H7 (cell line): ENCODE measurements around the gene EFCAB6. TPM values are rescaled to one million over a fixed set of nuclear protein-coding genes. Genes with fewer than 3 reads are reported as not detected.
A peak's percentile ranks its signal among the peaks of the same experiment; 100 is the strongest.

Experiments
- DNase-seq: peaks from one replicate; pipeline ENCODE4 v3.0.0; 2012
- H3K27me3 ChIP-seq: 2 replicates; pipeline ENCODE4 v1.6.0; 2011; ENCODE audit warnings: mild to moderate bottlenecking, low read length; ENCODE audit not compliant: control insufficient read depth, insufficient read depth
- H3K36me3 ChIP-seq: replicated peaks from 2 replicates; pipeline ENCODE4 v1.5.1; 2011; ENCODE audit warnings: low read length; ENCODE audit not compliant: control insufficient read depth, insufficient read depth
- H3K4me3 ChIP-seq: 2 replicates; pipeline ENCODE4 v1.5.1; 2011; ENCODE audit warnings: low read depth, mild to moderate bottlenecking, control low read depth, low read length, moderate library complexity; ENCODE audit not compliant: insufficient read depth
- total RNA-seq: library from RNA; depleted of rRNA; stranded (reverse); fragments of >200 nt; shearing (Covaris generic); gene quantifications from 2 replicates; pipeline ENCODE4 v1.2.3, GENCODE V29; 2014

Gene EFCAB6
- total RNA-seq, 1 experiment from 2014 or later = 0.31 TPM

DNA sequence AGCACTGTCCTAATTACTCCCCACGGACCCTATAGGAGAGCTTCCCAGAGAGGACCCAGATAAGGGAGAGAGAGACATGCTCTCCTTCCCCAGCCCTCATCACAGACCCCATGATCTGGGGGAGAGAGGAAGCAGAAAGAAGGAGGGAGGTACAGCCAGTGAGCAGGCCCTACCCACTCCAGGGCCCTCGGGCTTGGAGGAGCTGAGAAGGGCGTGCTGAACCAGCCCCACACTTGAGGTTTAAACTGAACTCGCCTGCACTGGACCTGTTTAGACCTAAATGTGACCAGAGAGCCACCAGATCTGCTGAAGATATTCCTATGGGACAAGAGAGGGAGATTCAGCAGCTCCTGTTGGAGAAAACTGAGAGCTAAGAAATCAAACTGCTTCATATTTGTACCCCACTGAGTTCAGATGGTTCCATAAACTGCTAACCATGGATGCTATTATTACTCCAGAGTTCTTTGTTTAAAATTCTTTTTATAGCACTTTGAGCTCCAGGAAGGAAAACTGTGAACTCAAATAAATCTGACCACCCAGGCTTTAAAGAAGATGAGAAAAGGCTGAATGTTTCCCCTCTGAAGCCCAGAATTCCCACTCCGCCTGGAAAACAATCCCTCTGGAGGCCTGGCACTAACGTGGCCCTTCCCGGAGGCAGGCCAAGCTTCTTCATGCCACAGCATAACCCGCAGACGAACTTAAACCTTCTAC lies 67.2 kb downstream of the EFCAB6 start:
- Histone ChIP-seq H3K27me3 (no peaks in the 10 kb centered on the region), H3K36me3 (no peaks in the 10 kb centered on the region), H3K4me3 (no peak overlapping the region)
- no peak for DNase-seq

DNA sequence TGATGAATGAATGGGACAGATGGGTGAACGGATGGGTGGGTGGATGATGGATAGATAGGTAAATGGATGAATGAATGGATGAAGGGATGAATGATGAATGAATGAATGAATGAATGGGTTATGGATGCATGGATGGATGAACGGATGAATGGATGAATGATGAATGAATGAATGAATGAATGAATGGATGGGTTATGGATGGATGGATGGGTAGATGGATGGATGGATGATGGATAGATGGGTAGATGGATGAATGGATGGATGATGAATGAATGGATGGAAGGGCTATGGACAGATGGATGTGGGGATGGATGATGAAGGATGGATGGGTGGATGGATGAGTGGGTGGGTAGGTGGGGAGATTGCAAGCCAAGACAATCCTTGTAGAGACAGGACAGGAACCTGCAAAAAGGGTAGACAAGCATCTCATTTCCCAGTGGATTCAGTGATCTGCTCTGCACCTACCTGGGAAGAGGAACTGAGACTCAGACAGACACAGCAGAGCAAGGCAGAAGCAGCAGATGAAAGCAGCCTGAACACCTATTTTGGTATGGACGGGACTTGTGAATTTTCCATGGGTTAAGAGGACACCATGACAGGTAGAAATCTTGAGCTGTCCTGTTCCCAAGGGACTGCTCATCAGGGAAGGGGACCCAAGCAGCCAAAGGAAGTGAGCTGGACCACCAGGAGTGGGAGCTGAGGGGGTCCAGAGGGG lies 68.0 kb downstream of the EFCAB6 start:
- Histone ChIP-seq H3K36me3 (no peaks in the 10 kb centered on the region), H3K27me3 (no peaks in the 10 kb centered on the region), H3K4me3 (no peak overlapping the region)
- DNase-seq = no peak

DNA sequence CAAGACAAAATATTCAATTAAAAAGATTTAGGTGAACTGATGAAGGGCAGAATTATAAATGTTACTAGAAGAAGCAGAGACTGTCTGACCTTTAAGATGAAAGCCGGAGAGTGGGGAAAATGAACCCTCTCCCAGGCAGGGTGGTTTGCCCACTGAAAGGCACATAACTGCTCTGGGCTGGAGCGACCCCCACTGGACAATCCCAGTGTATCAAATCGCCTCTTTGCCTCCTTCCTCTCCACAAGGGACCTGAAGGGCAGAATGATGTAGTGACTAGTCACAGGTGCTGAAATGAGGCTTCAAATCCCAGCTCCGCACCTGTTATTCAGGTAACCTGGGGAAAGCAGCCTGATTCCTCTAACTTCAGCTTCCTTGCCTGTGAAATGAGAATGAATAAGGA lies 69.0 kb downstream of the EFCAB6 start:
- Histone ChIP-seq H3K36me3 (no peaks in the 10 kb centered on the region), H3K27me3 (no peaks in the 10 kb centered on the region), H3K4me3 (no peak overlapping the region)
- peak; percentile 85 for DNase-seq

DNA sequence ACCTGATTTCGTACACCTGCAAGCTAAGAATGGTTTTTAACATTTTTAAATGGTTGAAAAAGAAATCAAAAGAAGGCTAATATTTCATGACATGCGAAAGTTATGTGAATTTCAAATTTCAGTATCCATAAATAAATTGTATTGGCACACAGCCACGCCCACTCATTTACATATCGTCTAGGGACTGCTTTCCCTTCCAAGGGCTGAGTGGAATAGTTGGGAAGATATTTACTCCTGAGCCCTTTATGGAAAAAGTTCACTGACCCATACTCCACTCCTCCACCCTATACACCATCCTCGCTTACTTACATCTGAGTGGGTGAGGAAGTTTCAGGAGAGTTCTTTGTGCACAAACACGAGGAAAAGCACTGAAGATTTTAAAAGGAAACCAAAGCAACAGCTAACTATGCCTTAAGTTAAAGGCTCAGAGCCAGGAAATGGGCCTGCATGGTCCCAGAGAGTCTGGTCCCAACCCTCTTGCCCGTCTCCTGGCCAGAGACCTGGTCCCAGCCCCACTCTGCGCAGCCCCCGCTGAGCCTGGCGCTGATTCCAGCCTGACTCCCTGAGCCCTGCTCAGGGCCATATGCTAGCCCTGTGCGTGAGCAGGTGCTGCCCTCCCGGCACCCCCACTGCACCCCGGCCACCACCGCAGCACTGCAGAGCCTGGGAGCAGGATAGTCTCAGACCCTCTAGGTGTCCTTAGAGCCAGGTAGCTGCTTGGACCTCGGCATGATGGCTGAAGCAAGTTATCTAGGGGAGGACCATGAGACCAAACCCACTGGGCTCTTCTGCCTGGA lies 69.8 kb downstream of the EFCAB6 start:
- Histone ChIP-seq H3K36me3 (no peaks in the 10 kb centered on the region), H3K27me3 (no peaks in the 10 kb centered on the region), H3K4me3 (no peak overlapping the region)
- DNase-seq = no peak

DNA sequence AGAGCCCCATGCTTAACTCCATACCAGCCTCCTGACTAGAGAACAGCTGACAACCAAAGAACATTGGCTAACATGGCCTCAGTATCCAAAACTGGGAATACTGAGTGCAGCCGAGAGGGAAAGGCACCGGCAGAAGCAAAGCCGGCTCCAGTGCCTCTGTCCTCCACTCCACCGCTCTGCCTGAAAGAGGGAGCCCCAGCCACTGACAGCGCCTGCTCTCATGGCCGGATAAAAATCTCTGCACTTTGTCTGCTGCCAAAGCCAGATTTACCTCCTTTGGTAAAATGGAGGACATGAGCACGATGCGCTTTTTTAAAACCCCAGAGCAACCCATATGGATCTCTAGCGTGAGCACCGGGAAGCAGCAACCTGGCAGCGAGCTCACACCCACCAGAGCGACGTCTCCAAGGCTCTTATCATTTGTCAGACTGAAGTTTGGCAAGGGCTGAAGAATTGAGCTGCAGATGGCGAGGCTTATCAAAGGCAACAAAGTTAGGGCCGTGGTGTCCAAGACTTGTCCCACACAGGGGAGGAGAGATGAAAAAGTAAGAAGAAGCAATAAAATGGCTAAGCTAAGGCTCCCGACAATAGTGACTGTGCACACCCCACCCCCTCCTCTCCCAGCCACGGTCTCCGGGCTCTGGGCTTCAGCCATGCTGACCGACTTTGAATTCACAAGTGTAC lies 71.4 kb downstream of the EFCAB6 start:
- DNase-seq = no peak
- Histone ChIP-seq H3K4me3 (no peak overlapping the region), H3K27me3 (no peaks in the 10 kb centered on the region)

DNA sequence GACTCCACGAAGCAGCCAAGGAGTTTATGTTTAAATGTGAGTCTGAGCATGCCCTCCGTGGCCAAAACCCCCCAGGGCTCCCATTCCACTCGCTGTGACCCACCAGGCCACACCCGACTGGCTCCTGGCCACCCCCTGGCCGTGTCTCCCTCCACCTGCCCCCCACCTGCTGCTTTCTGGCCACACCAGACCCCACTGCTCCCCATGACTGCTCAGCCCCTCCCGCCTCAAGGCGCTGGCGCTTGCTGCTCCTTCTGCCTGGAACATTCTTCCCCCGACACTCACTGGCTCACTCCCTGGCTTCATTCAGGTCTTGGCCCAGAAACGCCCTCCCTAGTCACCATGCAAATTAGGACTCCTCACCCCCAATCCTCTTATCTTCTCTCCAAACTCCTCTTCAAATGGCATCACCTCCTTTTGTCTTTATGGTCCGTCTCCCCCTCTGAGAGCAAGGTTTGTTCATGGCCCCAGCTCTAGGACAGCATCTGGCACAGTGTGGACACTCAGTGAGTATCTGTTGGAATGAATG lies 72.2 kb downstream of the EFCAB6 start:
- H3K36me3 ChIP-seq = no peaks in the 10 kb centered on the region
- H3K4me3 ChIP-seq = no peak overlapping the region
- DNase-seq = no peak
- no peaks in the 10 kb centered on the region for H3K27me3 ChIP-seq

More for the DNA sequence above, 71.4 kb downstream of the EFCAB6 start:
- H3K36me3 ChIP-seq = no peaks in the 10 kb centered on the region

DNA sequence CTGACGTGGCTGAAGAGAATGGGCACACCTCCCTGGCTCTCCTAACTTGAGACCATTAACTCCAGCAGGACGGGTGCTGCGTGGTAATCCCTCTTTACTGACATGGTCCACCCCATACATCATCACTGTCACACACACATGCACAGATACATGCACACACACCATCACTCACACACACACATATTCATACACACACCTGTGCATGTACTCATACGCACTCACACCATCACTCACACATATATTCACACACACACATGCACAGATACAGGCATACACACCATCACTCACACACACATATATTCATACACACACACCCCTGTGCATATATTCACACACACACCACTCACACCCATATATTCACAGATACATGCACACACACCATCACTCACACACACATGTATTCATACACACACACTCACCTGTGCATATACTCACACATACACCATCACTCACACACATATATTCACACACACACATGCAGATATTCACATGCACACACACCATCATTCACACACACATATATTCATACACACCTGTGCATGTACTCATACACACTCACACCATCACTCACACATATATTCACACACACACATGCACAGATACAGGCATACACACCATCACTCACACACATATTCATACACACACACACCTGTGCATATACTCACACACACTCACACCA lies 74.8 kb downstream of the EFCAB6 start:
- DNase-seq = no peak
- no peak overlapping the region for H3K4me3 ChIP-seq
- no peaks in the 10 kb centered on the region for H3K36me3 ChIP-seq
- H3K27me3 ChIP-seq = no peaks in the 10 kb centered on the region

DNA sequence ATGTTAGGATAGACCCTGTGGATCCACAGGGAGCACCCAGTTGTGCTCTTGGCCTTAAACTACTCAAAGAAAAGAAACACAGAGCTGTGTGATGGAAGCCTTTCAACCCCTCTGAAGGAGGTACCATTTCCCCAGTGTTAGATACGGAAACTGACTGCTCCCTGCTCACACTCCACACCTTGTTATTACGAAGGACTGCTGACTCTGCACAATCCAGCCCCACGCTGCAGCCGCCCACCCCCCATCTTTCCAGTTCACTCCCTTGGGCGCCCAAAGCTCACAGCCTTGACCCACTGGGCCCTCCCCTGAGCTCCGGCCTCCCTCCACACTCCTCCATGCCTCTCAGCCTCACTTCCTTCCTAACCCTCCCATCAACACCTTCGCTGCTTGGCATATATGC lies 75.5 kb downstream of the EFCAB6 start:
- no peaks in the 10 kb centered on the region for H3K36me3 ChIP-seq
- H3K27me3 ChIP-seq = no peaks in the 10 kb centered on the region
- no peak for DNase-seq
- no peak overlapping the region for H3K4me3 ChIP-seq

DNA sequence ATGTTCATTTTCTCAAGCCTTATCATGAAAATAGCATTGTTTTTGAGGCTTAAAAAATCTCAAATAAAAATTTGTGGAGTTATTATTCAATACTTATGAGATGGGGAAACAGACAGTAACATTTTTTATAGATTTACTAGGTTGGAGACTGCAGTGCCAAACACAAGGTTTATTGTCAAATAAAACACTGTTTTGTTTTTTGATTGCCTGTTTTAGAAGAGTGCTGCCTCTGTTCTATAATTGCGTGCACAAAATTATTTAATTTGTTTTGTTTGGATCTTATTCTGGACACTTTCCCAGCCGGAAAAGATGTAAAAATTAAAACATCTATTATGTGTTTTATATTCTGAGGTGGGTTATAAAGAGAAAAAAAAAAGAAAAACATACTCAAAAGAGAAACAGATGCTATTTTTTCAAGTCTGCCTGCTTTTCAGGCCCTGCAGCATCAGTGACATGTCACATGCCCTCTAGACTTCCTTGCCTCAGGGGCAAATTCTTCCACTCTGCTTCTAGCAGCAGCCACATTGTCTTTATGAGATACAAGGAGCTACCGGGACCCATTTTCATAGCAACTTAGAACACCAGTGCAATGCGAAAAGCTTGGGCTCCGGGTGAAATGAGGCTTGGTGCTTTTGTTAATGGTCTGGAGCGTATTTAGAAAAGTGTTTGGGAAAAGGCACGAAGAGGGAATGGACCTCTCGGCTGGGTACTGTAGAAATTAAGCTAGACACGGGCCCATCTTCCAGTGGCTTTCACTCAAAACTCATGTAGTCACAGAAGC lies 77.5 kb downstream of the EFCAB6 start:
- H3K4me3 ChIP-seq = no peak overlapping the region
- no peaks in the 10 kb centered on the region for H3K36me3 ChIP-seq
- no peaks in the 10 kb centered on the region for H3K27me3 ChIP-seq
- no peak for DNase-seq

DNA sequence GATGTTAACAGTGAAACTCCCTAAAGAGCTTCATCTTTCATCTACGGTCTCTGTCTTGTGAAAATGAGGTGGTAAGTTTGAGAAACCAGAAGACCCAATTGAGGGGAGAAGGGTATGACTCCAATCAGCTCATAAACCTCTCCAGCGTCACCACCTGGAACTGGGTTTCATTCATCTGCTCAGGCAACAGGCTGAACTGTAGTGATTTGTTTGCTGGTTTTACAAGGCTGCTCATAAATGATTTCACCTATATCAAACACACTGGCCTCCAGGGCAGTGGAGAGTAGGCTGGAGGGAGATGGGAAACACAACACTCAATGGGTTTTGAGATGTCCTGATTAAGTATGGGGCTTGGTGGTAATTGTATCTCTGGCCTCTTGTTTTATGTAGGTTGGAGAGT lies 79.0 kb downstream of the EFCAB6 start:
- no peaks in the 10 kb centered on the region for H3K27me3 ChIP-seq

DNA sequence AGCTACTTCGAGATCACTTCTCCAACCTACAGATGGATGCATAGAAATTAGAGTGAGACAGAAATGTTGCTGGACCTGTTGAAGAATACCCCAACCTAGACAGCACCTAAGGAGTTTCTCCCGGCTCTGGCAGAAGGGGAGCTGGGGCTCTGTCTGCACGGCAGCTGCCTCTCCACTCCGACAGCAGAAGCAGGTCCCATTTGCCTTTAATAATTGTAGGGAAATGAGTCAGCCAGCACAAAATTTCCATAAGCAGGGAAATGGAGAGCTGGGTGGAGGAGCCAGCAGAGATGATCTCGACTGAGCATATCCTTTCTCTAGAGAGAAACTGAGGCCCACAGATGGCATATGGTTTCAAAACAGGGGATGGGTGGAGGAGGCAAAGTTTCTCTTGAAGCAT lies 80.1 kb downstream of the EFCAB6 start:
- no peak for DNase-seq
- H3K27me3 ChIP-seq = no peaks in the 10 kb centered on the region
- no peaks in the 10 kb centered on the region for H3K36me3 ChIP-seq
- no peak overlapping the region for H3K4me3 ChIP-seq

More for the DNA sequence above, 79.0 kb downstream of the EFCAB6 start:
- Histone ChIP-seq H3K36me3 (no peaks in the 10 kb centered on the region), H3K4me3 (no peak overlapping the region)
- DNase-seq = no peak

DNA sequence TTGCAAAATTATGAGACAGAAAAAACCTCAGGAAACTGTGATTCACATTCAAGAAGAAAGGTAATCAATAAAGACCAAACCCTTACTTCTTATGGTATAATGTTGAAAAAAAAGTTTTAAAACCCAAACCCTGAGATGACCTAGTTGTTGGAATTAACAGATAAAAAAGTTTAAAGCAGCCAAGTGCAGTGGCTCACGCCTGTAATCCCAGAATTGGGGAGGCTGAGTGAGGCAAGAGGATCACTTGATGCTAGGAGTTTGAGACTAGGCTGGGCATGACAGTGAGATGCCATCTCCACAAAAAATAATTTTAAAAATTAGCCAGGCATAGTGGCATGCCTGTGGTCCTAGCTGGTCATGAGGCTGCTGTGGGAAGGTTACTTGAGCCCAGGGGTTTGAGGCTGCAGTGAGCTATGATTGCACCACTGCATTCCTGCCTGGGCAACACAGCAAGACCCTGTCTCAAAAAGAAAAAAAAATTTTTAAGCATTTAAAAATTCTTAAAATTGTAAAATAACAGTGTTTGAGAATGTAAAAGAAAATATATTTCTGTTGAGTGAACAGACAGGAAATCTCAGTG lies 85.1 kb downstream of the EFCAB6 start:
- DNase-seq = no peak

DNA sequence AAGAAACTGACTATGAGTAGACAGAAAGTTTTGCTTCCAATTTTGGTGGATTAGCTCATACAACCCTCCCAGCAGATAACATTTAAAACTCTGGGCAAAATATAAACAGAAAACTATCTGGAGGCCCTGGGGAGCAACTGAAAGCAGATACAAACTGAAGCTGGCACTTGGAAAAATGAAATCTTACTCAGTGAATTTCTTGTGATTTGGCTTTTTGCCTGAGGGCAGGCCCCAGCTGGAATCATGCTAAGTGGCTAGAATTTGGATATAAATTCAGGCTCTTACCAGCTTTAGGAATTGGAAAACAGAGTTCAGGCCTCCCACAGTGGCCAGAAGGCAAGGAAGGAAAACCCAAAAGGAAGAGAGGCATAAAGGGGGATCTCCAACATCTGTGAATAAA lies 85.8 kb downstream of the EFCAB6 start:
- Histone ChIP-seq H3K4me3 (no peak overlapping the region), H3K36me3 (no peaks in the 10 kb centered on the region), H3K27me3 (no peaks in the 10 kb centered on the region)
- no peak for DNase-seq

More for the DNA sequence above, 85.1 kb downstream of the EFCAB6 start:
- Histone ChIP-seq H3K27me3 (no peaks in the 10 kb centered on the region), H3K36me3 (no peaks in the 10 kb centered on the region), H3K4me3 (no peak overlapping the region)
